Psoas muscle (tissue), 8 donors: ENCODE measurements around the gene POMT2. TPM values are rescaled to one million over a fixed set of nuclear protein-coding genes. Genes with fewer than 3 reads are reported as not detected.

Source experiments
- ATAC-seq, 4 donors: fragments of 200-7000 bp; cut with Tn5 transposase; one replicate each; pipeline ENCODE4 v1.9.1; 2020; ENCODE audit warnings: moderate library complexity in 3 of 4, mild to moderate bottlenecking in 2 of 4
- DNase-seq, 2 donors: peaks; one replicate each; pipeline ENCODE4 v3.0.0-alpha.2; 2020
- H3K27ac ChIP-seq: fragments of 200-600 bp; one replicate; pipeline ENCODE4 v1.8.0; 2022
- H3K27me3 ChIP-seq, 3 donors: fragments of 200-600 bp in 1 of 3; one replicate each; pipeline versions ENCODE4 v1.6.1 to v1.8.0; 2013 to 2022; ENCODE audit warnings: low read length in 2 of 3, mild to moderate bottlenecking in 2 of 3, moderate library complexity in 1 of 3; ENCODE audit not compliant: insufficient read depth in 3 of 3
- H3K36me3 ChIP-seq, 2 donors: fragments of 200-600 bp in 1 of 2; one replicate each; pipeline versions ENCODE4 v1.6.1 to v1.8.0; 2013 to 2022; ENCODE audit warnings: low read depth in 1 of 2, mild to moderate bottlenecking in 1 of 2, moderate library complexity in 1 of 2; ENCODE audit not compliant: insufficient read depth in 1 of 2
- H3K4me1 ChIP-seq: fragments of 200-600 bp; one replicate; pipeline ENCODE4 v1.8.0; 2022
- H3K4me3 ChIP-seq: fragments of 200-600 bp; one replicate; pipeline ENCODE4 v1.8.0; 2022; ENCODE audit warnings: mild to moderate bottlenecking
- H3K9me3 ChIP-seq: fragments of 200-600 bp; one replicate; pipeline ENCODE4 v1.8.0; 2022
- WGBS, 3 donors: extraction: QIAGEN DNeasy Blood & Tissue Kit; methylation state at CpG; one replicate each; pipeline versions ENCODE4 v1.1.6 to v1.1.7; 2013; 5-methylcytosine and 5-hydroxymethylcytosine counted together
- intact Hi-C, 2 donors: fragments of 100-400 bp; cut with DNase I; formaldehyde crosslinking; loops; one replicate each; pipeline versions ENCODE4 v1.11.0 to v1.14.2; 2022
- polyA plus RNA-seq, 3 donors: library from polyadenylated mRNA; stranded (reverse); fragments of 200-250 nt; gene quantifications; one replicate each; pipeline ENCODE4 v1.2.3, GENCODE V29; 2013
- total RNA-seq, 4 donors: library from RNA; stranded (reverse); fragmentation: NEBNext Ultra II Directional in 2 of 4; extraction: Animal tissue kit (Norgen Biotek cat#: 25700) in 2 of 4; gene quantifications; one replicate each; pipeline versions ENCODE4 v1.2.1 to v1.2.4, GENCODE V29; 2021 to 2023
- TF ChIP-seq, protein P1 (sequence below): fragments of 200-600 bp; IDR thresholded peaks from one replicate; pipeline ENCODE4 v1.8.0; 2022; ENCODE audit warnings: antibody characterized with exemption
- donor health status: healthy with polysubstance abuse.
- donor health status: DM: no; HTN: no; CAD: no; lungs with moderate emphysema.
- donor health status: Bipolar disorder and iron deficiency.
- donor health status: healthy.
- donor health status: DM: yes; HTN: yes; CAD: no.
- donor health status: DM: no; HTN: no; CAD: no.
- donor health status: DM: no; HTN: no; CAD: no.
- donor health status: DM: yes; HTN: yes; CAD: no.

The POMT2 gene
- total and polyA plus RNA-seq, 7 donors: 17.4 to 57.5 (median 29.2) TPM

- Histone ChIP-seq H3K9me3 (no peaks in the 10 kb centered on the region), H3K27me3 (peaks cover 0 to 9% (median 4%) of the 10 kb centered on the region in 3 donors), H3K27ac (no peak overlapping the region), H3K36me3 (no peaks in the 10 kb centered on the region), H3K4me3 (no peak overlapping the region), H3K4me1 (no peaks in the 10 kb centered on the region)
- WGBS, 3 donors: 67 to 79% (median 72%) methylated on average over 12 of the region's 12 CpGs
- DNase-seq (no peak), ATAC-seq (no peak)
- TF ChIP-seq, protein P1, sequence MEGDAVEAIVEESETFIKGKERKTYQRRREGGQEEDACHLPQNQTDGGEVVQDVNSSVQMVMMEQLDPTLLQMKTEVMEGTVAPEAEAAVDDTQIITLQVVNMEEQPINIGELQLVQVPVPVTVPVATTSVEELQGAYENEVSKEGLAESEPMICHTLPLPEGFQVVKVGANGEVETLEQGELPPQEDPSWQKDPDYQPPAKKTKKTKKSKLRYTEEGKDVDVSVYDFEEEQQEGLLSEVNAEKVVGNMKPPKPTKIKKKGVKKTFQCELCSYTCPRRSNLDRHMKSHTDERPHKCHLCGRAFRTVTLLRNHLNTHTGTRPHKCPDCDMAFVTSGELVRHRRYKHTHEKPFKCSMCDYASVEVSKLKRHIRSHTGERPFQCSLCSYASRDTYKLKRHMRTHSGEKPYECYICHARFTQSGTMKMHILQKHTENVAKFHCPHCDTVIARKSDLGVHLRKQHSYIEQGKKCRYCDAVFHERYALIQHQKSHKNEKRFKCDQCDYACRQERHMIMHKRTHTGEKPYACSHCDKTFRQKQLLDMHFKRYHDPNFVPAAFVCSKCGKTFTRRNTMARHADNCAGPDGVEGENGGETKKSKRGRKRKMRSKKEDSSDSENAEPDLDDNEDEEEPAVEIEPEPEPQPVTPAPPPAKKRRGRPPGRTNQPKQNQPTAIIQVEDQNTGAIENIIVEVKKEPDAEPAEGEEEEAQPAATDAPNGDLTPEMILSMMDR: no peak
- intact Hi-C loops: no loop called here
Measured at GRCh38 chr14:77225254-77225653, 95.4 kb downstream of the POMT2 start.

Other genes with a start within 250 kb of the POMT2 start
- gene CIPC, start 222.6 kb downstream of the POMT2 start, total RNA-seq: 100 to 1,000 TPM in 3 of 4 donors, 10 to 100 TPM in 1; 83.8 to 133 (median 112) TPM
- 100 to 1,000 TPM in 1 of 3 donors, 10 to 100 TPM in 2; 23.1 to 116 (median 54.9) TPM for gene CIPC, start 222.6 kb downstream of the POMT2 start, polyA plus RNA-seq
- gene ZDHHC22, start 179.1 kb downstream of the POMT2 start, total RNA-seq: not detected
- gene ZDHHC22, start 179.1 kb downstream of the POMT2 start, polyA plus RNA-seq: under 1 TPM in 2 of 3 donors, not detected in 1; 0.01 to 0.04 TPM
- under 1 TPM in 3 of 4 donors, not detected in 1; 0.04 to 0.58 (median 0.32) TPM for gene TMEM63C, start 139.1 kb downstream of the POMT2 start, total RNA-seq
- under 1 TPM in 1 of 3 donors, not detected in 2; 0.09 TPM for gene TMEM63C, start 139.1 kb downstream of the POMT2 start, polyA plus RNA-seq
- gene NGB, start 49.7 kb downstream of the POMT2 start, total RNA-seq: not detected
- under 1 TPM in 1 of 3 donors, not detected in 2; 0.01 TPM for gene NGB, start 49.7 kb downstream of the POMT2 start, polyA plus RNA-seq
- 10 to 100 TPM; 17.7 to 56.6 (median 29.7) TPM for gene GSTZ1, start 153 bp upstream of the POMT2 start, total RNA-seq
- 10 to 100 TPM; 17.1 to 32.2 (median 28.9) TPM for gene GSTZ1, start 153 bp upstream of the POMT2 start, polyA plus RNA-seq
- gene TMED8, start 56.2 kb upstream of the POMT2 start, total RNA-seq: 1 to 10 TPM; 2.8 to 3.5 (median 3.1) TPM
- gene TMED8, start 56.2 kb upstream of the POMT2 start, polyA plus RNA-seq: 1 to 10 TPM; 1.5 to 9.2 (median 2.8) TPM
- under 1 TPM in 1 of 4 donors, not detected in 3; 0.21 TPM for gene SAMD15, start 56.5 kb upstream of the POMT2 start, total RNA-seq
- gene SAMD15, start 56.5 kb upstream of the POMT2 start, polyA plus RNA-seq: under 1 TPM; 0.12 to 0.75 (median 0.17) TPM
- gene NOXRED1, start 102.6 kb upstream of the POMT2 start, total RNA-seq: under 1 TPM in 3 of 4 donors, not detected in 1; 0.21 to 0.32 (median 0.26) TPM
- gene NOXRED1, start 102.6 kb upstream of the POMT2 start, polyA plus RNA-seq: under 1 TPM; 0.13 to 0.34 (median 0.22) TPM
- 10 to 100 TPM in 3 of 4 donors, 1 to 10 TPM in 1; 9.6 to 13.5 (median 11.7) TPM for gene VIPAS39, start 136.7 kb upstream of the POMT2 start, total RNA-seq
- gene VIPAS39, start 136.7 kb upstream of the POMT2 start, polyA plus RNA-seq: 10 to 100 TPM in 2 of 3 donors, 1 to 10 TPM in 1; 9.8 to 22.2 (median 15.2) TPM
- gene AHSA1, start 137.2 kb upstream of the POMT2 start, total RNA-seq: 100 to 1,000 TPM; 180 to 271 (median 189) TPM
- gene AHSA1, start 137.2 kb upstream of the POMT2 start, polyA plus RNA-seq: 100 to 1,000 TPM; 206 to 246 (median 207) TPM
- gene ISM2, start 177.9 kb upstream of the POMT2 start, total RNA-seq: not detected
- under 1 TPM in 1 of 3 donors, not detected in 2; 0.04 TPM for gene ISM2, start 177.9 kb upstream of the POMT2 start, polyA plus RNA-seq